Dedifferentiated amniotic fluid mesenchymal stem cell (primary cell): Measurements from ENCODE around the gene DLST.

Experiments used
- DNase-seq: peaks from one replicate; pipeline ENCODE4 v3.0.0-alpha.2; 2016; ENCODE audit errors: extremely low spot score

Gene DLST

DNA sequence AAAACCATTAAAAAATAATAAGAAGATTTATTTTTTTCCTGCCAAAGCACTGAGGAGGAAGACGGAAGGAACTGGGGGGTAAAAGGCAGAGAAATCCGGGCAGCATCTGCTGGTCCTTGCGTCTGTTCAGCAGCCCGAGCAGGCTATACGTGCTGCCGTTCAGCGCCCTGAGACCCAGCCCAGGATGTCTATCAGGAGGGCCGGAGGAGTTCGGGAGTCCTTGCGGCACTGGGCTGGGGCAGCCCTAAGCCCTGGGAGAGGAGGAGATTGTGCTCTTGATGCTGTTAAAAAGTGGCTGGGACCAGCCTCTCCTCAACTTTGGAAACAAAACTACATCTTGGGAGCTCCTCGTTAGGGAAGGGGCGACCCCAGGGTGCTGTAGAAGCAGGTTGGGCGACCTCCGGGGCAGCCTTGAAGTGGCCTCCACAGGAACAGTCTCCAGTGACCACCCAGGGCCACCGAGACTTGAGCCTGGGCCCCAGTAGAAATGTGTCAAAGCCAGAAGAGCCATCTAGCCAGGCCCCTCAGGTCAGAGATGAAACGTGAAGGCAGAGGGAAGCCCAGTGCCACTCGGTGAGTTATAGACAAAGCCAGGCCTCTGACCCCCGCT is 59.3 kb downstream of the DLST start:
- no peak for DNase-seq

DNA sequence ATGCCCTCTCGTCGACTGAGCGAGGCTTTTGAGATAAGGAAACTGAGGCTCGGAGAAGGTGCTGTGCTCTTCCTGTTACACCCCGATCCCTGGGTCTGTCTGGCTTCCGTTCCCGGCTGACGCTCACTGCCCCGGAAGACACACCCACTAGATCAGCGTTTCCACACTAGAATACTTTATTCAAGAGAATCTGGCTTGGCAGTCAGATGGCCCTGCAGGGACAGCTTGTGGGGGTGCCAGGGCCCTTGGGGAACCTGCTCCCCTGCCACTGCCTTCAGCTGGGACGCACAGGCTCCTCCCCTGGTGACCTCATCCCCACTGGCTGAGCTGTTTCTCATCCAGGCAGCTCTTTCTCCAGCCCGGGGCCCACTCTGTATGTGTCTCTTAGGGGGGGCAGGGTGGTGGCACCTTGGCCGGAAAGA is 60.0 kb downstream of the DLST start:
- DNase-seq = no peak

DNA sequence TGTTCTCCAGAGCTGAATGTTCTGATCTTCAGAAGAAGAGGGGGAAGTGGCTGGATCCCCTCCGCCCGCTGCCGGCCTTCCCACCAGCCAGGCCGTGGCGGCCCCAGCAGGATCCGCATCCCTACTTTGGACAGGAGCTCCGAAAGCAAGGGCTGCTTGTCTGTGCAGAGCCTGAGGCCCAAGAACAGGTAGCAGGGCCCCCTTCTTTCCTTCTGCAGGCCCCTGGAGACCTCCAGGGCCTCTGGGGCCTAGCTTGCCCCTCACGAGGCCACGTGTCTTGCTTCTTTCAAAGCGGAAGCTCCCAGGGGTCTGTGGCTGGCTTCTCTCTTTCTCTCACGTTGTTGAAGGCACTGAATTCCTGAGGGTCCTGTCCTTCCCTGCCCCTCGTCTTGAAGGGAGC is 60.5 kb downstream of the DLST start:
- DNase-seq = no peak

DNA sequence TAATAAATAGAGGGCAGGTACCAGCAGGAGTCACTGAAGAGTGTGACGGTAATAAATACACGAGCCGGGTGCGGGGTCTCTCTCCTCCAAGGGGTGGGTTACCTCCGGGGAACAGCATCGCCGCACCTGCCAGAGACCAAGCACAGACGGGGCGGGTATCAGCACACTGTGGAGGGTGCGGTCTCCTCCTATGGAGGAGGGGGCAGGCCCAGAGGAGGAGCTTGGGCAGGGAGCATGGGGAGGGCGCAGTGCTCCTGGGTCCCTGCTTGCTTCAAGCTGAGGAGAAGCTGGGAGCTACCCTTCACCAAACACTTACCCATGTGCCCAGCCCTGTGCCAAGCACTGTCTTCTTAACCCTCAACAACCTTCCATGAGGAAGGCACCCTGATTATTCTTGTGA is 60.9 kb downstream of the DLST start:
- no peak for DNase-seq

DNA sequence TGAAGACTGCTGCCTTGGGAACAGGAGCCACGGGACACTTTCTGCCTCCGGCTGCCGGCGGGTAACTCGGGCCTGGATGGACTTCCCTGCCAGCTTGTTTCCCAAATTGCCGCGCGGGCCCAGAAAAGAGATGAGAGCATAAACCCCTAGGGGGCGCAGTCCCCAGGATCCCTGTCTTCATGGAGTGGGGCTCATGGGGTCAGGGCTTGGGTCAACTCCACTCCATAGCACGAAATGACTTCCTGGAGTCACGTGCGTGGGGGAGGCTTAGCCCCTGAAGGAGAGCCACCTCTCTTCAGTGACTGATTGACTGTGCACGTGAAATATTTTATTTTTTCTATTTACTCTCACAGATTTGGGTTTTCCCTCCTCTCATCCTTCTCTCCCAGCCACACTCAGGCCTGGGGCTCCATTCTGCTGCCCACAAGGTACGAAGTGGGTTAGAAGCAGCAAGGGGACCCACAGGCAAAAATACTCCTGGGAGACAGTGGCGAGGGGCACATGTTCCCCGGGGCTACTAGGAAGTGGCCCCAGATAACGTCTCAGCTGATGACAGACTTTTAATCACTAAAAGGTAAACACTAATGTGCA is 63.6 kb downstream of the DLST start:
- DNase-seq = no peak

DNA sequence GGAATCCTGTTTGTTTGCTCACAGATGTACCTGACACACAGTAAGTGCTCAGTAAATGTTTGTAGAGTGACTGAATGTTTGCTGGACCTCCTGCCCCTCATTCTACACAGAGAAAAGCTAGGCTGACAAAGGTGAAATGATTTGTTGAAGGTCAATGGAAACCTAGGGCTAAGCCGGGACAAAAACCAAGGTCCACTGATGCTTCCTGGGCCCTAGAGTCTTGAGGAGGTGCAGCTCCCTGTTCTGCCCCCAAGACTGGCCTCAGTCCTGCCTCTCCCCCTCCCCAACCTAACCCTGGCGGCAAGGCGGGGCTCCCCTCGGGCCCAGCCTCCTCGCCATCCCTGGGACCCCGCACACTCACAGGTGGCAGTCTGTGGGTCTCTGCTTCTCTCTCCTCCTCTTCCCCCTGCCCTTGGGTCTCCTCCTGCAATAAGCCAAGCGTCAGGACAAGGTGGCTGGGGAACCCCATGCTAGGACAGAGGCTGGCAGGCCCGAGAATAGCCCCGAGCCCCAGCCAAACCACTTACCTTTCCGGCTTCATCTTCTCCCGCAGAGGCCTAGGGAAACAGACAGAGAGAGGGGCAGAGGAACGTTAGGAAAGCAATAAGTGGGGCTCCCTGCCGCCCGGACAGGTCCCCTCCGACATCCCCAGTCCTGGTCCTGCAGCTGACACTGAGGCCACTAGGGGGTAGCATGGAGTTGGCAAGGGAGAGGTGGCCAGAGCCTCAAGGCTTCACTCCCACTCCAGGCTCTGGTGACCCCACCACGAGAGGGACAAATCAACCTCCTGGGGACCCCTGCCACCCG is 64.3 kb downstream of the DLST start:
- peak; percentile 55 for DNase-seq

DNA sequence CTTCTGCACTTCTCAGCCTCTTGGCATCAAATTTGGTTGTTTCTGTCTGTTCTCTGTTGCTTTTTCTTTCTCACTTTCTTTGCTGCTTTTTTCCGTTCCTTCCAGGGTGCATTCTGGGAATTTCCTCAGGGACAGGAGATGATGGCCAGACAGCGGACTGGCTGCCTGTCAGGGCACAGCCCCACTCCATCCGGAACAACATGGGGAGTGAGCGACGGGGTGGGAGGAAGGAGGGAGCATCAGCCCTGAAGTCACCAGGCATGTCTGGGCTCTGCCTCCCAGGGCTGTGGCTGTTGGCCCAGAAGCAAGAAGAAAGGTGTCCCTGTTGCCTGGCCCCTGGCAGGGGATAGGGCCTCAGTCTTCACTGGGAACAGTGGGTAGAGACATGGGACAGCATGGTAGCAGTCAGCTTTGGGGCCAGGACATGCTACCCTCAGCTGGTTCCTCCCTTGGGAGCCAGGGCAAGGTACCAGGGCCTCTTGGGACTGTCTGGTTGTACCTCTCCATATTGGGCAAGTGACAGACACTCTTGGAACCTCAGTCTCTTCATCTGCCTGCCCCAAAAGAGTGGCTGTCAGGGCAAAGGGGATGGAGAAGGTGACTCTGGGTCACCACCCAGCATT is 65.1 kb downstream of the DLST start:
- no peak for DNase-seq

DNA sequence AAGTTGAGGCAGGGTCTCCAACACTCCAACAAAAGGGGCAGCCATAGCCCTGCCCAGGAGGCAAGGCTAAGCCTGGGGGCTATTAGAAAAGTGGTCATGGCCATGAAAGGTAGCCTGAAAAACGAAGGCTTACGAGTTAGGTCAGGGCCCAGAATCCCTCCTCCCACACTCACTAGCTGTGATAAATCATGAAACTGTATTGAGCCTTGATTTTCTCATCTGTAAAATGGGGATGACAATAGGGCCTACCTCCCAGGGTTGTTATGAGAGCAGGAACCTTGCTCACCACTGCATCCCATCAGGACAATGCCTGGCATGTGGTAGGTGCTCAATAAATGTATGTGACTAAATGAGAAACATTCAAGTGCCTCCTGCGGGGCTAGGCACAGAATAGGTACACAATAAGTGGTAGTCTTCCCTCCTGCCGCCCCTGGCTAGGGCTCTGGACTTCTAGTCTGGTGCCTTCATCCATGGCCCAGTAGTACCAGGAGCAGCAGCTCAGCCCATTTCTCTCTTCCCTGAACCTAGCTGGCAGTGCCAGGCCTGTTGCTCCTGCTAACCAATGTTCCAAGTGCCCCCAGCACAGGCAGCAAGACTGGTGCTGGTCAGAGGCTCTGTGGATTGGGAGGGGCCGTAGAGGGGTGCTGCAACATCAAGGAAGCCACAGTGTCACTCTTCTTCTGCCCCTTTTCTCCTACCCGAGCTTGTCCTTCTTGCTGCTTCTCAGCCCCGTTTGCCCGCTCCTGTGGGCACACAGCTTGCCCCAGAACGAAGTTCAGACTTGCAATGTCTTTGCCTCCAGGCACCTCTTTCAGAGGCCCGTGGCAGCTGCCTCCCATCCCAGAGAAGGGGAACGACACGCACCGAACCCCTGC is 65.9 kb downstream of the DLST start:
- no peak for DNase-seq

DNA sequence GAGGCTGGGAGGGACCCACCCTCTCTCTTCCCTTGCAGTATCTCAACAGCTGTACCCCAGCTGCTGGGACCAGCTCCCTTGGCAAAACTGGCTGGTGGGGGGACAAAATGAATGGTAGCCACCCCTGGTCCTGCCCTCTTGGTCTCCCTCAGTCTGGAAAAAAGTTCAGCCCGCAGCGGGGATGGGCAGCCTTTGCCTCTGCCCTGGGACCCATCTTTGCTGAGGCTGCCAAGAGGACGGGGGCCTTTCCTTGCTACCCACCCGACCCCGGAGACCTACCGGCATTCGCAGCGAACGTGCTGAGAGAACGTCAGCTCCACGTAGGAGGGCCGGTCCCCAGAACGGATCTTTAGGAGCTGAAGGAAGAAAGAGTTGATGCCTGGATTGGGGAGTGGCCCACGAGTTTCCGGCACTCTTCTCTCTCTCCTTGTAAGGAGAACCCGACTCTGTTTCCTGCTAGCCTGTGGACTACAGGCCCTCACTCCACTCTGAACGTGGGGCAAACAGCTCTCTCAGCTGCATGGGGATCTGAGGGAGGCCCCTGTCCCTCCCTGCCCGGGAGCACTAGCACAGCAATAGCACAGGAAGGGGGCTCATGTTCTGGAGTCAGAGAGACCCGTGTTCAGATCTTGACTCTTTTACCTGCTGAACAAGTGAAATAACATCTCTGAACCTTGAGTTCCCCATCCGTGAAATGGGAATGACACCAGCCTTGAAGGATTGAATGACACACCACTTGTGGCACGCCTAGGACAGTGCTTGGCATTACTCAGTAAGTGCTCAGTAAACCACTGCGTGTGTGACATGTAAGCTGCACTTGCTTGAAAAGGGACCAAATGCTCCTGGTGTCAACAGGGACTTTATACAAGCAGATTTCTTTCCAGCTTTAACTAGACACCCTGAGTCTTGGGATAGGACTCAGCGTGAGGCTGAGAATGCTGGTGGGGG is 66.8 kb downstream of the DLST start:
- DNase-seq = no peak

DNA sequence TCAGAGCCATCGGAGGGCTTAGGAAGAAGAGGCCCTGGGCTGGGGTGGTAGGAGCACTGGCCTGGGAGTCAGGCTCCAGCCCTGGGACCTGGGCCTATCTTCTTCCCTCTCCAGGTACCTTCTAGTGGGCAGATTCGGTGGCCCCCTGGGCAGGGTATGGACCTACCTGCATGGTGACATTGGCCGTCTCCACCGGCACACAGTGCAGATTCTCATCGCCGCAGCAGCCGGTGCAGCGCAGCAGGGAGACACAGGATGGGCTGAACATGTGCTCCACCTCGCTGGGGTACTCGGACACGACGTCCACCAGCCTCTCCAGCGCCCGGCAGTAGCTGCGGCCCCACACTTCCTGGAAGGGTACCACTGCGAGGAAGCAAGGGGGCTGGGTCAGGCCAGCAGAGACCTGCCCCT is 67.5 kb downstream of the DLST start:
- no peak for DNase-seq

DNA sequence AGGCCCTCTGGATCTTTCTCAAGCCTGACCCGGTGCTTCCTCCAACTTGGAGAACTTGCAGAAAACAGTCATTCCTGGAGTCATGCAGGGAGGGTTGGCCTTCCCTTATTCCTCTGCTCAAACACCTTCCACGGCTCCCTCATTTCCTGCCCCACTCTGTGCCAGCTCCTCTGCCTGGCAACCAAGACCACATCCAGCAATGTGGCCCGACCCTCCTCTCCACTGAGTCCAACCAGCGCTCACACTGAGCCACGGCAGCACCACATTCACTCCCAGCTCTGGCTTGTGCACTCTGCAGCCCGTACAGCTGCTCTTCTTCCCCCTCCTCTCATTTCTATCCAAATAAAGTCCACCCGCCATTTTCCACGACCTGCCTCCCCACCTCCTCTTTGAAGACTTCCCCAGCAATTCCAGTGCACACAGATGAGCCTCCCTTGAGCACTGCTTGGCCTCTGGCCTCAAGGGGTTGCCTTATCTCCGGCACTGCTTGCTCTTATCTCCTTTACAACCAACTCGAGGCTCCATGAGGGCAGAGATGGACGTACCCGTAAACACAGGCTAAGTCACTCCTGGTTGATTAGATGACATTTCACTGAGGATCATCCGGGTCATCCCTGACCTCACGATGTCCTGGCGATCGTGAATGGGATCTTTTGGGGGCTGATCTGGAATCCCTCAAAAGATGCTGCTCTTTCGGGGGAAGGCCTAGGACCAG is 68.3 kb downstream of the DLST start:
- DNase-seq = no peak

DNA sequence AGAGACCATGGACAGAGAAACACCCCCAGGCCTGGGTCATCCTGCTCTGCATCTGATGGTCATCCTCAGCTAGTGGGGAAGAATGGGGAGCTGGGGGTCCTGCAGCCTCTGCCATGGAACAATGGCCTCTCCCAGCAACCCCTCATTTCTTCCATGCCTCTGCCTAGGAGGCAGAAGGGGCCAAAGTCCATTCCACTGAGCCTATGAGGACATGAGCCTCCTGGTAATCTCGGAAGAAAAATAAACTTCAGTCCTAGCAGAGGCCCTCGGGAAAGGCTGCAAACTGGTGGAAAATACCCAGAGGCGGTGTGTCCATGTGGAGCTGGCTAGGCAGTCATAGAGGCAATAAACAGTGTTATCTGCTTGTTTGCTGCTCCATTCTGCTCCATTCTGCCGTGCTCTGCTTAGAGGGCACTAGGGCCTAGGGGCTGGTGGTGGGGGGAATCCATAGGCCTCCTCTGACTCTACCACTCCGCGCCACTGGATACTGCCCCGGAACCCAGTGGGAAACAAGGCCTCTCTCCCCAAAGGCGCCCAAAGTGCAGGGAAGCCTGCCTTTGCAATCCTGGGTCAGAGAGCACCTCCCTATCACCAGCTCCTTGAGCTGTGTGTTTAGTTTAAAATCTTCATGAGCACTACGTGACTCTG is 69.2 kb downstream of the DLST start:
- no peak for DNase-seq

DNA sequence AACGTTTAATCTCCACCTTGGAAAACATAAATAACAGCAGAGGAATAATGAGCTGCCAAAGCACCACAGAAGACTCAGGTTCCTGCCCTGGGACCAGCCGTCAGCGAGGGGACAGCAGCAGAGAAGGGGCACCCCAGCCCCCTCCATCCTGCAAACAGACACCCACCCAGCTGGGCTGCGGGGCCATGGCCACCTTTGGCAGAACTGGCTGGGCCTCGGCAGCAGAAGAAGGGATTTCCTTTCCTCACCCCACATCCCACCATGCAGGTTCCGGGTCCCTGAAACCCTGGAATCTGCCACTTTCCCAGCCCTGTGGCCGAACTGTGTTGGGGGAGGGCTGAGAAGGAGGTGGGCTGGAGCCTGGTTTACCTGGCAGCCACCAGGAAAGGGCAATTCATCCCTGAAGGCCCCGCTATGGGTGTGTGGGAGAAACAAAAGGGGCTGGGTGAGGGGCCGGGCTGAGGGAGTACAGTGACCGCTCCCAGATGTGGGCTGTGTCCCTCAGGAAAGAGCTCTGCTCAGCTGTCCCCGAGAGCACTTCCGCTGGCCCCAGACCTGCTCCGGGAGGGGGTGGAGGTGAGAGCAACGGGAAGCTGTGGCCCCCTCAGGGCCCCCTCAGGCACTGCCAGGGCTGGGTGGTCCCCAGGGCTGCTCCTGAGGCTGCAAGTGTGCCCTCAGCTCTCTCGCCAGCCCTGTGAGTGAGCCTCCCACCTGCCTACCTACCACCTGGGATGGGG is 69.9 kb downstream of the DLST start:
- DNase-seq = no peak

DNA sequence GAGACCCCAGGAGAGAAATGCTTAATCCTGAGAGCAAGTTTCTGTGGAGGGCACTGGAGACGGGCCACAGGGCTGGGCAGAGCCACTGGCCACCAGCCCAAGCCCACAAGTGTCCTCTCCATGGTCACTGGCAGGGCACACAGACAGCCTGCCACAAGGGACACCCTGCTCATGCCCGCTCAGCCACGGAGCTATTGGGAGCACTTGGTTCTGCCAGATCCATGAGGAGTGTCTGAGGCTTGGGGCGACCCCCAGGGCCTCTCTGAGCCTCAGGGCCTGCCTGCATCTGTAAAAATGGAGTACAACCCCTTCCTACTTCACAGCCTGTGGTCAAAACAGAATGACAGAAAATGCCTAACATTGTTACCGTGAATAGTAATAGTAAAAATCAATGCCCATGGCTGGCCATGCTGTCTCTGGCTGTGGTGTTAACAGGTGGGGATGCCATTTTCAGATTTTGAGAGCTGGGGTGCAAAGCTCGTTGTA is 70.5 kb downstream of the DLST start:
- DNase-seq = no peak

DNA sequence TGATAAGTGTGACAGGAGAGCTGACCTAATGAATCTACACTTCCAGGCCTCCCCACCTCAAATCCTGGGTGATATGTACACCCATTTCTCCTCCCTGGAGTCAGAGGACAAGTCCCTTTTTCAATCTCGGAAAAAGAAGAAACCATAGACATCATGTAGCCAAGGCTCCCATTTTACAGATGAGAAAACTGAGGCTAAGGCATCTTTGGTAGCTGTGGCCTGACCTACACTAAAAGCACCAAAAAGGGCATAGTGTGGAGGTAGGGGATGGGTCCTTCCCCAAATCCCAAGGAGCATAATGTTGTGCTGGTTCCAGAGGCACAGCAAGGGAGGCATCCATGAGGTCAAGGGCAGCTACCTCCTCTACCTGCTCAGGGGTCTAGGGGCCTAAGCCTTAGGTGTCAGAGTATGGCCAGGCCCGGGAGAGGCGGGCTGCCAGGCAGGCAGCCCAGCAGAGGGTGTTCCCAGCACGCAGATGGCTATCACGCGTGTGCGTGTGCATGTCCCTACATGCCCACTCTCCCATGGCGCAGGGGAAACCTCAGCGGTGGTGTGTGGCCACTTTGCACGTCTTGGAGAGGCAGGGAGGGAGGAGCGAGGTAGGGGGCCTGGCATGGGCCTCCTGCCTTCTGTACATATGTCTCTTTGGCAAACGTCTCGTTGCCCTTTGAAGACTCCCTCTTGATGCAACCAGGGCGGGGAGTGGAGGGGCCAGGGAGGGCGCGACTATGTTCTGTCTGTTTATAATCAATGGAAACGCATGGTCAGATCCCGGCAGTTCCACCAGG is 71.2 kb downstream of the DLST start:
- DNase-seq = no peak
